WTC11 (cell line): Measurements from ENCODE around the gene DUSP18. TPM values are rescaled to one million over a fixed set of nuclear protein-coding genes. Genes with fewer than 3 reads are reported as not detected.
A peak's percentile ranks its signal among the peaks of the same experiment; 100 is the strongest.
"Not testable (repeated sequence)": the region's sequence is repeated elsewhere in the genome, so short reads cannot be mapped to it uniquely, and the experiment has no call there.

Experiments
- ATAC-seq: fragments of 200-7000 bp; cut with Tn5 transposase; 2 replicates; pipeline ENCODE4 v1.10.0; 2021; ENCODE audit warnings: mild to moderate bottlenecking, moderate library complexity
- CTCF ChIA-PET: fragments of 300-600 bp; sonication (Branson Sonifier 250); formaldehyde crosslinking; loops from one replicate; lab custom pipeline; 2021; ENCODE audit warnings: antibody characterized with exemption; lab: Charles Lee
- POLR2A ChIA-PET: fragments of 350-600 bp; sonication (Branson Sonifier 250); formaldehyde crosslinking; loops from one replicate; lab custom pipeline; 2021; ENCODE audit warnings: antibody characterized with exemption; lab: Charles Lee
- DNase-seq: peaks from one replicate; pipeline ENCODE4 v3.0.0; 2021; ENCODE audit warnings: low spot score
- H3K27ac Mint-ChIP-seq: 2 replicates; pipeline ENCODE4 v1.8.0; 2021; ENCODE audit warnings: mixed read lengths
- H3K27me3 Mint-ChIP-seq: 2 replicates; pipeline ENCODE4 v1.8.0; 2021; ENCODE audit warnings: low read depth, mild to moderate bottlenecking, moderate library complexity, mixed read lengths
- H3K36me3 Mint-ChIP-seq: 2 replicates; pipeline ENCODE4 v1.8.0; 2021; ENCODE audit warnings: mixed read lengths
- H3K4me1 Mint-ChIP-seq: 2 replicates; pipeline ENCODE4 v1.8.0; 2022; ENCODE audit warnings: mixed read lengths
- H3K4me3 Mint-ChIP-seq: 2 replicates; pipeline ENCODE4 v1.8.0; 2021; ENCODE audit warnings: mild to moderate bottlenecking, moderate library complexity, mixed read lengths
- H3K9me3 Mint-ChIP-seq: 2 replicates; pipeline ENCODE4 v1.8.0; 2021; ENCODE audit warnings: mixed read lengths
- AR ChIP-seq: fragments of 250-450 bp; sonication (Bioruptor Pico); IDR thresholded peaks from 2 replicates; pipeline ENCODE4 v1.9.0; 2021; ENCODE audit warnings: mild to moderate bottlenecking
- ATF2 ChIP-seq: sonication (generic); formaldehyde crosslinking; IDR thresholded peaks from 2 replicates; pipeline ENCODE4 v1.8.1; 2022; ENCODE audit warnings: low read depth, missing genetic modification reagents, borderline replicate concordance
- CTCF ChIP-seq: fragments of 200-600 bp; IDR thresholded peaks from 2 replicates; pipeline ENCODE4 v1.8.0; 2022; ENCODE audit warnings: antibody characterized with exemption
- E2F4 ChIP-seq: sonication (generic); formaldehyde crosslinking; IDR thresholded peaks from 2 replicates; pipeline ENCODE4 v1.8.1; 2022; ENCODE audit warnings: low read depth, mild to moderate bottlenecking, moderate library complexity, missing genetic modification reagents, borderline replicate concordance
- ESRRA ChIP-seq: sonication (generic); formaldehyde crosslinking; IDR thresholded peaks from 2 replicates; pipeline ENCODE4 v1.8.1; 2022; ENCODE audit warnings: mild to moderate bottlenecking, missing genetic modification reagents, borderline replicate concordance
- GABPB1 ChIP-seq: sonication (generic); formaldehyde crosslinking; IDR thresholded peaks from 2 replicates; pipeline ENCODE4 v1.8.1; 2023; ENCODE audit warnings: mild to moderate bottlenecking, missing genetic modification reagents
- NFYB ChIP-seq: sonication (generic); formaldehyde crosslinking; conservative IDR thresholded peaks from 2 replicates; pipeline ENCODE4 v1.8.0; 2022; ENCODE audit warnings: low read depth, missing genetic modification reagents
- NR1H2 ChIP-seq: sonication (generic); formaldehyde crosslinking; IDR thresholded peaks from 2 replicates; pipeline ENCODE4 v1.9.0; 2021; ENCODE audit warnings: mild to moderate bottlenecking, moderate library complexity, missing genetic modification reagents
- NR3C1 ChIP-seq: sonication (generic); formaldehyde crosslinking; conservative IDR thresholded peaks from 2 replicates; pipeline ENCODE4 v1.8.1; 2023; ENCODE audit warnings: low read depth, mild to moderate bottlenecking, missing genetic modification reagents
- RORB ChIP-seq: fragments of 250-450 bp; sonication (Bioruptor Pico); IDR thresholded peaks from 2 replicates; pipeline ENCODE4 v1.9.0; 2021; ENCODE audit warnings: mild to moderate bottlenecking
- SP1 ChIP-seq: sonication (generic); formaldehyde crosslinking; conservative IDR thresholded peaks from 2 replicates; pipeline ENCODE4 v1.8.1; 2022; ENCODE audit warnings: missing genetic modification reagents
- TEAD1 ChIP-seq: sonication (generic); formaldehyde crosslinking; IDR thresholded peaks from 2 replicates; pipeline ENCODE4 v1.8.0; 2022; ENCODE audit warnings: mild to moderate bottlenecking, missing genetic modification reagents
- TEAD4 ChIP-seq: sonication (generic); formaldehyde crosslinking; IDR thresholded peaks from 2 replicates; pipeline ENCODE4 v1.8.0; 2022; ENCODE audit warnings: mild to moderate bottlenecking, missing genetic modification reagents
- USF2 ChIP-seq: sonication (generic); formaldehyde crosslinking; IDR thresholded peaks from 2 replicates; pipeline ENCODE4 v1.8.1; 2023; ENCODE audit warnings: mild to moderate bottlenecking, missing genetic modification reagents, moderate library complexity
- ZNF232 ChIP-seq: sonication (generic); formaldehyde crosslinking; IDR thresholded peaks from 2 replicates; pipeline ENCODE4 v1.8.0; 2022; ENCODE audit warnings: mild to moderate bottlenecking, missing genetic modification reagents
- ZNF281 ChIP-seq: sonication (generic); formaldehyde crosslinking; IDR thresholded peaks from 2 replicates; pipeline ENCODE4 v1.8.0; 2023; ENCODE audit warnings: mild to moderate bottlenecking, missing genetic modification reagents
- ZNF416 ChIP-seq: fragments of 250-450 bp; sonication (Bioruptor Pico); IDR thresholded peaks from 2 replicates; pipeline ENCODE4 v1.9.0; 2021; ENCODE audit warnings: mild to moderate bottlenecking, inconsistent platforms
- total RNA-seq: library from RNA; stranded (reverse); gene quantifications from 3 replicates; pipeline ENCODE4 v1.2.3, GENCODE V29; 2021

The DUSP18 gene
- total RNA-seq, 1 experiment from 2014 or later: 4.3 TPM

- TF ChIP-seq CTCF (peak; percentile 94), ZNF232 (CRISPR knock-in tag) (no peak)
- TF ChIP-seq, all 79 proteins: peak for 6
These were observed 33.0 kb downstream of the DUSP18 start (continued) for GRCh38 chr22:30634471-30635233.

- H3K27me3 Mint-ChIP-seq, CTCF ChIA-PET, POLR2A ChIA-PET, H3K9me3 Mint-ChIP-seq, H3K27ac Mint-ChIP-seq, H3K36me3 Mint-ChIP-seq, DNase-seq, H3K4me3 Mint-ChIP-seq, ATAC-seq: not testable (repeated sequence)
- peaks cover 14% of the 10 kb centered on the region for H3K4me1 Mint-ChIP-seq
These were observed 36.2 kb downstream of the DUSP18 start for GRCh38 chr22:30631469-30631868.

GRCh38 chr22:30628491-30628890 is 39.2 kb downstream of the DUSP18 start:
- CTCF ChIA-PET: interaction anchor here (0.6 to 1.5 kb wide), 3 partner anchors 22 to 127 kb away, joined by 3 to 6 read pairs (median 4); partner anchors contain the start of gene TCN2
- H3K27ac Mint-ChIP-seq: no peak overlapping the region
- no peak for ATAC-seq

More at GRCh38 chr22:30628491-30628890, 39.2 kb downstream of the DUSP18 start:
- POLR2A ChIA-PET: interaction anchor here (0.7 to 1.0 kb wide), 2 partner anchors 14 to 366 kb away, joined by 4 read pairs; no protein-coding TSS in a partner anchor
- Mint-ChIP-seq H3K4me1 (peaks cover 5% of the 10 kb centered on the region), H3K4me3 (no peak overlapping the region), H3K9me3 (no peaks in the 10 kb centered on the region; the same call in 1 of the 2 replicates), H3K27me3 (0 out of 2 replicates have a peak, but pooled peaks cover 2% of the 10 kb centered on the region), H3K36me3 (peaks cover 14% of the 10 kb centered on the region)
- TF ChIP-seq CTCF (no peak), SP1 (CRISPR knock-in tag) (no peak), USF2 (CRISPR knock-in tag) (no peak), AR (CRISPR knock-in tag) (no peak), GABPB1 (CRISPR knock-in tag) (no peak), ZNF416 (CRISPR knock-in tag) (no peak), ZNF281 (CRISPR knock-in tag) (no peak), E2F4 (no peak), TEAD4 (CRISPR knock-in tag) (no peak), RORB (CRISPR knock-in tag) (no peak), NR1H2 (CRISPR knock-in tag) (no peak), NFYB (no peak), TEAD1 (CRISPR knock-in tag) (no peak), ESRRA (CRISPR knock-in tag) (no peak), ATF2 (no peak), NR3C1 (no peak)
- no peak for DNase-seq
